Kidney (tissue), 14 donors: ENCODE data around the gene GARIN5B. TPM values are rescaled to one million over a fixed set of nuclear protein-coding genes. Genes with fewer than 3 reads are reported as not detected.
A peak's percentile ranks its signal among the peaks of the same experiment; 100 is the strongest.

Experiments
- DNase-seq, 5 donors: peaks; one replicate each; pipeline ENCODE4 v3.0.0-alpha.2; 2013 to 2020
- FAIRE-seq: peaks from 2 replicates; lab custom pipeline; 2012; peaks lifted over from hg19 to GRCh38; lab: Jason Lieb, UNC
- H3K27ac ChIP-seq, 2 donors: one replicate each; pipeline ENCODE4 v1.7.0; 2013; ENCODE audit warnings: low read depth in 2 of 2, low read length in 2 of 2, inconsistent platforms in 1 of 2
- H3K27me3 ChIP-seq: one replicate; pipeline ENCODE4 v1.7.1; 2013; ENCODE audit warnings: low read length, inconsistent platforms; ENCODE audit not compliant: control insufficient read depth, insufficient read depth
- H3K36me3 ChIP-seq, 3 donors: one replicate each; pipeline versions ENCODE4 v1.7.0 to v1.7.1; 2013; ENCODE audit warnings: low read length in 3 of 3, control low read depth in 1 of 3, inconsistent platforms in 1 of 3; ENCODE audit not compliant: insufficient read depth in 3 of 3, control insufficient read depth in 2 of 3
- H3K4me1 ChIP-seq, 3 donors: one replicate each; pipeline versions ENCODE4 v1.7.0 to v1.7.1; 2013; ENCODE audit warnings: low read length in 3 of 3, inconsistent platforms in 1 of 3, low read depth in 1 of 3; ENCODE audit not compliant: control insufficient read depth in 2 of 3, insufficient read depth in 2 of 3
- H3K4me3 ChIP-seq, 3 donors: one replicate each; pipeline versions ENCODE4 v1.7.0 to v1.8.1; 2013; ENCODE audit warnings: low read length in 3 of 3, control low read depth in 1 of 3, inconsistent platforms in 1 of 3
- H3K9ac ChIP-seq, 3 donors: one replicate each; pipeline versions ENCODE4 v1.7.0 to v1.7.1; 2013; ENCODE audit warnings: low read length in 3 of 3, control low read depth in 1 of 3, inconsistent platforms in 1 of 3
- H3K9me3 ChIP-seq, 3 donors: one replicate each; pipeline versions ENCODE4 v1.7.0 to v1.7.1; 2013; ENCODE audit warnings: low read length in 3 of 3, control low read depth in 1 of 3, inconsistent platforms in 1 of 3; ENCODE audit not compliant: control insufficient read depth in 2 of 3, insufficient read depth in 1 of 3
- CTCF ChIP-seq: IDR thresholded peaks from 3 replicates; pipeline ENCODE4 v1.5.1; 2012; ENCODE audit warnings: mild to moderate bottlenecking, moderate library complexity, borderline replicate concordance; ENCODE audit not compliant: insufficient read depth; ENCODE audit errors: extremely low read depth
- intact Hi-C: fragments of 100-400 bp; cut with DNase I; formaldehyde crosslinking; loops from one replicate; pipeline ENCODE4 v1.11.1; 2022
- polyA plus RNA-seq: library from polyadenylated mRNA; stranded (reverse); fragments of 350-450 nt; fragmentation: Illumina TruSeq; extraction: RNeasy Lipid Tissue Mini Kit (QIAGEN cat#74804); gene quantifications from one replicate; pipeline ENCODE4 v1.2.3, GENCODE V29; 2014; ENCODE audit warnings: low read depth, low replicate concordance; ENCODE audit not compliant: insufficient read depth
- total RNA-seq: library from RNA; stranded (reverse); fragmentation: NEBNext Ultra II Directional; extraction: Animal tissue kit (Norgen Biotek cat#: 25700); gene quantifications from one replicate; pipeline ENCODE4 v1.2.1, GENCODE V29; 2021
- donor health status: control.
- donor health status: control.
- donor health status: control.
- donor health status: control.
- donor health status: control.
- donor health status: DM: yes; HTN: yes; CAD: no.
- donor health status: Normal renal cell carcinoma (clear cell type).

GARIN5B gene
- total and polyA plus RNA-seq, 2 donors from 2014 or later = not detected

- peaks cover 0 to 2% (median 0%) of the 10 kb centered on the region in 3 donors for H3K4me1 ChIP-seq
- no peak overlapping the region for H3K4me3 ChIP-seq
- no peaks in the 10 kb centered on the region for H3K36me3 ChIP-seq
- TF ChIP-seq CTCF = no peak
- no peaks in the 10 kb centered on the region for H3K9me3 ChIP-seq
- FAIRE-seq (no peak), DNase-seq (peak; percentile 62 to 82 (median 65))
- intact Hi-C loops = no loop called here
- peaks cover 9% of the 10 kb centered on the region for H3K27me3 ChIP-seq
- no peak overlapping the region for H3K27ac ChIP-seq
- no peak overlapping the region for H3K9ac ChIP-seq
Measured at GRCh38 chr19:55369653-55370304, 6.7 kb upstream of the GARIN5B start.

- H3K4me1 ChIP-seq = peaks cover 0 to 2% (median 0%) of the 10 kb centered on the region in 3 donors
- FAIRE-seq (no peak), DNase-seq (peak in 3 of 5 donors; percentile 43 to 86 (median 69))
- no peaks in the 10 kb centered on the region for H3K9me3 ChIP-seq
- no peak overlapping the region for H3K27ac ChIP-seq
- intact Hi-C loops = no loop called here
- no peak overlapping the region for H3K9ac ChIP-seq
- peaks cover 9% of the 10 kb centered on the region for H3K27me3 ChIP-seq
- no peak for TF ChIP-seq CTCF
- no peak overlapping the region for H3K4me3 ChIP-seq
- no peaks in the 10 kb centered on the region for H3K36me3 ChIP-seq
Measured at GRCh38 chr19:55368701-55369563, 5.9 kb upstream of the GARIN5B start.

GRCh38 chr19:55368106-55368505, 5.0 kb upstream of the GARIN5B start:
- Histone ChIP-seq H3K27me3 (peaks cover 9% of the 10 kb centered on the region), H3K4me1 (peaks cover 0 to 2% (median 0%) of the 10 kb centered on the region in 3 donors), H3K9me3 (no peaks in the 10 kb centered on the region), H3K27ac (no peak overlapping the region), H3K36me3 (no peaks in the 10 kb centered on the region), H3K9ac (no peak overlapping the region), H3K4me3 (no peak overlapping the region)
- no peak for FAIRE-seq
- intact Hi-C loops = no loop called here
- DNase-seq = peak in 1 of 5 donors; percentile 69
- TF ChIP-seq CTCF = no peak
